Kidney epithelial cell (primary cell): ENCODE measurements around the gene COX6A1. TPM values are rescaled to one million over a fixed set of nuclear protein-coding genes. Genes with fewer than 3 reads are reported as not detected.

Source experiments
- DNase-seq: peaks from one replicate; pipeline ENCODE4 v3.0.0-alpha.2; 2010; ENCODE audit warnings: low read depth
- H3K27me3 ChIP-seq: 2 replicates; pipeline ENCODE4 v1.6.0; 2011; ENCODE audit warnings: low read length; ENCODE audit not compliant: control insufficient read depth, insufficient read depth
- H3K36me3 ChIP-seq: 2 replicates; pipeline ENCODE4 v1.5.1; 2011; ENCODE audit warnings: low read length; ENCODE audit not compliant: control insufficient read depth, insufficient read depth
- H3K4me3 ChIP-seq: 2 replicates; pipeline ENCODE4 v1.5.1; 2011; ENCODE audit warnings: low read depth, mild to moderate bottlenecking, control low read depth, low read length
- total RNA-seq: library from RNA; depleted of rRNA; stranded (reverse); fragments of >200 nt; gene quantifications from 2 replicates; pipeline ENCODE4 v1.2.3, GENCODE V29; 2015
- TF ChIP-seq, protein P1 (sequence below): IDR thresholded peaks from 2 replicates; pipeline ENCODE4 v1.5.1; 2011; ENCODE audit warnings: mild to moderate bottlenecking, moderate library complexity, low read length, control low read depth, inconsistent platforms; ENCODE audit not compliant: insufficient read depth, poor library complexity, severe bottlenecking

Gene COX6A1
- total RNA-seq, 1 donor from 2014 or later = 615 TPM

GRCh38 chr12:120472521-120472920 lies 34.6 kb downstream of the COX6A1 start:
- TF ChIP-seq, protein P1, sequence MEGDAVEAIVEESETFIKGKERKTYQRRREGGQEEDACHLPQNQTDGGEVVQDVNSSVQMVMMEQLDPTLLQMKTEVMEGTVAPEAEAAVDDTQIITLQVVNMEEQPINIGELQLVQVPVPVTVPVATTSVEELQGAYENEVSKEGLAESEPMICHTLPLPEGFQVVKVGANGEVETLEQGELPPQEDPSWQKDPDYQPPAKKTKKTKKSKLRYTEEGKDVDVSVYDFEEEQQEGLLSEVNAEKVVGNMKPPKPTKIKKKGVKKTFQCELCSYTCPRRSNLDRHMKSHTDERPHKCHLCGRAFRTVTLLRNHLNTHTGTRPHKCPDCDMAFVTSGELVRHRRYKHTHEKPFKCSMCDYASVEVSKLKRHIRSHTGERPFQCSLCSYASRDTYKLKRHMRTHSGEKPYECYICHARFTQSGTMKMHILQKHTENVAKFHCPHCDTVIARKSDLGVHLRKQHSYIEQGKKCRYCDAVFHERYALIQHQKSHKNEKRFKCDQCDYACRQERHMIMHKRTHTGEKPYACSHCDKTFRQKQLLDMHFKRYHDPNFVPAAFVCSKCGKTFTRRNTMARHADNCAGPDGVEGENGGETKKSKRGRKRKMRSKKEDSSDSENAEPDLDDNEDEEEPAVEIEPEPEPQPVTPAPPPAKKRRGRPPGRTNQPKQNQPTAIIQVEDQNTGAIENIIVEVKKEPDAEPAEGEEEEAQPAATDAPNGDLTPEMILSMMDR = no peak
- H3K36me3 ChIP-seq = no peaks in the 10 kb centered on the region
- no peaks in the 10 kb centered on the region for H3K27me3 ChIP-seq
- DNase-seq = no peak
- no peak overlapping the region for H3K4me3 ChIP-seq

DNA sequence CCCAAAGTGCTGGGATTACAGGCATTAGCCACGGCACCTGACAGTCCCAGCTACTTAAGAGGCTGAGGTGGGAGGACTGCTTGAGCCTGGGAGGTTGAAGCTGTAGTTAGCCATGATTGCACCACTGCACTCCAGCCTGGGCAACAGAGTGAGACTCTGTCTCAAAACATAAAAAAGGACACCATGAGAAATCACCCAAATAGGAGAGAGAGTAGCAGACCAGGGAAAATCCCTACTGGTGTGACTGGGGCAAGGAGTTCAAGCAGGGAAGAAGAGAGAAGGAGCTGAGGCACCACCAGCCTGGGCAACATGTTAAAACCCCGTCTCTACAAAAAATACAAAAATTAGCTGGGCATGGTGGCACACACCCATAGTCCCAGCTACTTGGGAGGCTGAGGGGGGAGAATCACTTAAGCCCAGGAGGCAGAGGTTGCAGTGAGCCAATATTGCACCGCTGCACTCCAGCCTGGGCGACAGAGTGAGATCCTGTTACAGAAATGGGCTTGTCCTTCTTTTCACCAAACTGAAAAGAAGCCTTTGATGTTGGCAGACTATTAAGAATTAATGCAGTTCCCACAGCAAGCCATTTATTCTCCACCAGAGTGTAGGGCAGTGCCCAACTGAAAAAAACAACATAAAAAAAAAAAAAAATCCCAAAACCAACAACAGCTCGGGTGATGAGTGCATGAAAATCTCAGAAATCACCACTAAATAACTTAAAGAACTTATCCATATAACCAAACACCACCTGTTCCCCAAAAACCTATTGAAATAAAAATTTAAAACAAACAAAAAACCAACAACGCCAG lies 36.1 kb downstream of the COX6A1 start:
- H3K4me3 ChIP-seq = no peak overlapping the region
- TF ChIP-seq, protein P1 = no peak
- H3K27me3 ChIP-seq = no peaks in the 10 kb centered on the region
- no peaks in the 10 kb centered on the region for H3K36me3 ChIP-seq
- no peak for DNase-seq

GRCh38 chr12:120474616-120474960 lies 36.7 kb downstream of the COX6A1 start:
- Histone ChIP-seq H3K36me3 (no peaks in the 10 kb centered on the region), H3K4me3 (no peak overlapping the region), H3K27me3 (no peaks in the 10 kb centered on the region)
- TF ChIP-seq, protein P1 = no peak
- peak; percentile 79 for DNase-seq

DNA sequence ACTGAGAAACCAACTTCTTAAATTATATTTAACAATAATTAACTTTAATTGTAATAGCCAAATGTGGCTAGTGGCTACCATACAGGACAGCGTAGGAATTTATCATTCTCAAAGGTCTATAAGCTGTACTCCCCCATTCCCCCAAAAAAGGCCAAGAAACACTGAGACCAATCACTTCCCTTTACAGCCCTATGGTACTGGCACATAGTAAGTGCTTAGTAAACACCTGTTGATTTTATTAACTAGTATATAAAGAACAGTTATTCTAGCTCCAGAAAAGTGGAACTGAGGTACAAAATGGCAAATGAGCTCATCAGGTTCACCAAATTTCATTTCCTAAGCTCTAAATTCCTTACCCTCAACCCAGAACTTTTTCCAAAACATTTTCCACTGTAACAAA lies 37.7 kb downstream of the COX6A1 start:
- no peak for DNase-seq
- H3K4me3 ChIP-seq = no peak overlapping the region

DNA sequence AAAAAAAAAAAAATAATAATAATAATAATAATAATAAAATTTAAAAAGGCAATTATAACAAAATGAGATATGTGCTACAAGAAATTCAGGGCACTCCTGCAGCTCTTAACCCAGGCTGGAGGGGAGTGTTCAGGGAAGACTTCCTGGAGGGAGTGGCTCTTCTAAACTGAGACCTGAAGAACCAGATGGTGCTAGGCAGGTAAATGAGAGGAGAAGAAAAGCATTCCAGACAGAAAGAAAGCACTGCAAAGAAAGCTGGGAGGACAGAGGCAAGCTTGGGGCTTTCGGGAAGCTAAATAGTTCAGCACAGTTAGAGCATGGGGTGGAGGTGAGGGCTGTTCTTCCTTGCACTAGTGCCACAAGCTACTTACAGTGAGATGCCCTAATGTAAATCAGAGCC lies 41.5 kb downstream of the COX6A1 start:
- H3K27me3 ChIP-seq = no peaks in the 10 kb centered on the region
- TF ChIP-seq, protein P1 = no peak

More for the DNA sequence above, 37.7 kb downstream of the COX6A1 start:
- TF ChIP-seq, protein P1 = no peak
- H3K27me3 ChIP-seq = no peaks in the 10 kb centered on the region
- H3K36me3 ChIP-seq = no peaks in the 10 kb centered on the region

DNA sequence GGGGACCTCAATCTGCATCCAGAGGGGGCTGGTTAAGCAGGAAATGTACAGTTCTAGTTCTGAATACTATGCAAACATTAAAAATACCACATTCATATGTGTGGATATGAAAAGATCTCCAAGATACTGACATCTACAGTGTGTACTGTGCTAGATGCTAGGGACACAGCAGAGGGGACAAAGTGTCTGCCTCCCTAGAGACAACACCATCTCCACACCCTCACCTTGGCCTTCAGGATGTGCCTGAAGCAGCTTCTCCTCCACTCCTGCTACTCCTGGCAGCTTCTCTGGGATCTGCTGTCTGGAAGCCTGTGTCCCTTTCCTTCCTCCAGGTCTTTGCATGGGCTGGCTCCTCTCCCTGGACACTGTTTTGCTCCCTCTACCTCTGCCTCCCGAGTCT lies 42.3 kb downstream of the COX6A1 start:
- Histone ChIP-seq H3K27me3 (no peaks in the 10 kb centered on the region), H3K4me3 (no peak overlapping the region), H3K36me3 (no peaks in the 10 kb centered on the region)
- TF ChIP-seq, protein P1 = no peak
- no peak for DNase-seq

More for the DNA sequence above, 41.5 kb downstream of the COX6A1 start:
- no peak for DNase-seq
- H3K36me3 ChIP-seq = no peaks in the 10 kb centered on the region
- H3K4me3 ChIP-seq = no peak overlapping the region
